HFFc6 (cell line): Measurements from ENCODE around the gene CAPN14. TPM values are rescaled to one million over a fixed set of nuclear protein-coding genes. Genes with fewer than 3 reads are reported as not detected.

ENCODE experiments used
- DNase-seq: peaks from one replicate; pipeline ENCODE4 v3.0.0-alpha.2; 2018
- H3K27ac Mint-ChIP-seq: 2 replicates; pipeline ENCODE4 v1.8.0; 2020; ENCODE audit warnings: mild to moderate bottlenecking, mixed read lengths
- H3K27me3 Mint-ChIP-seq: 2 replicates; pipeline ENCODE4 v1.8.0; 2021; ENCODE audit warnings: mild to moderate bottlenecking, moderate library complexity, mixed read lengths; ENCODE audit not compliant: insufficient read depth
- H3K36me3 Mint-ChIP-seq: 2 replicates; pipeline ENCODE4 v1.8.0; 2021; ENCODE audit warnings: low read depth, mixed read lengths
- H3K4me1 Mint-ChIP-seq: 2 replicates; pipeline ENCODE4 v1.8.0; 2020; ENCODE audit warnings: low read depth, mixed read lengths
- H3K4me3 Mint-ChIP-seq: 2 replicates; pipeline ENCODE4 v1.8.0; 2020; ENCODE audit warnings: mild to moderate bottlenecking, moderate library complexity, mixed read lengths
- H3K9me3 Mint-ChIP-seq: 2 replicates; pipeline ENCODE4 v1.8.0; 2020; ENCODE audit warnings: mild to moderate bottlenecking, mixed read lengths
- CTCF ChIP-seq: fragments of 200-600 bp; sonication (generic); IDR thresholded peaks from 2 replicates; pipeline ENCODE4 v1.5.0; 2021; ENCODE audit warnings: antibody characterized with exemption, mild to moderate bottlenecking
- total RNA-seq, 6 experiments: library from RNA; stranded (reverse); fragmentation: NEBNext Ultra II Directional; extraction: Animal tissue kit (Norgen Biotek cat#: 25700); gene quantifications; 2 replicates in 1 of 6; 3 replicates in 5 of 6; pipeline ENCODE4 v1.2.3, GENCODE V29; 2021

The CAPN14 gene
- total RNA-seq, 6 experiments from 2014 or later: 0.06 to 0.14 (median 0.07) TPM

- no peak for TF ChIP-seq CTCF
- no peak overlapping the region; the same call in 1 of the 2 replicates for H3K27ac Mint-ChIP-seq
- no peak overlapping the region for H3K4me3 Mint-ChIP-seq
- no peaks in the 10 kb centered on the region for H3K9me3 Mint-ChIP-seq
- peaks cover 48% of the 10 kb centered on the region for H3K36me3 Mint-ChIP-seq
- H3K4me1 Mint-ChIP-seq: peaks cover 24% of the 10 kb centered on the region
- no peaks in the 10 kb centered on the region; the same call in 1 of the 2 replicates for H3K27me3 Mint-ChIP-seq
- no peak for DNase-seq
These were observed 41.8 kb upstream of the CAPN14 start for GRCh38 chr2:31259075-31259474.

GRCh38 chr2:31258351-31258750 is 41.0 kb upstream of the CAPN14 start:
- Mint-ChIP-seq H3K4me3 (no peak overlapping the region), H3K27ac (no peak overlapping the region), H3K36me3 (peaks cover 47% of the 10 kb centered on the region), H3K4me1 (peaks cover 24% of the 10 kb centered on the region), H3K9me3 (no peaks in the 10 kb centered on the region), H3K27me3 (no peaks in the 10 kb centered on the region; the same call in 1 of the 2 replicates)
- DNase-seq: no peak
- no peak for TF ChIP-seq CTCF

GRCh38 chr2:31256611-31257382 is 39.5 kb upstream of the CAPN14 start:
- DNase-seq: no peak
- Mint-ChIP-seq H3K9me3 (no peaks in the 10 kb centered on the region), H3K4me1 (peaks cover 24% of the 10 kb centered on the region), H3K4me3 (no peak overlapping the region; the same call in 1 of the 2 replicates), H3K27me3 (peaks cover 2% of the 10 kb centered on the region), H3K27ac (no peak overlapping the region), H3K36me3 (peaks cover 39% of the 10 kb centered on the region)
- TF ChIP-seq CTCF: no peak

GRCh38 chr2:31255911-31256571 is 38.7 kb upstream of the CAPN14 start:
- no peak for DNase-seq
- Mint-ChIP-seq H3K9me3 (no peaks in the 10 kb centered on the region), H3K27me3 (peaks cover 2% of the 10 kb centered on the region), H3K4me3 (no peak overlapping the region), H3K4me1 (peaks cover 24% of the 10 kb centered on the region), H3K27ac (no peak overlapping the region), H3K36me3 (peaks cover 35% of the 10 kb centered on the region)
- no peak for TF ChIP-seq CTCF

- no peak for DNase-seq
- peaks cover 24% of the 10 kb centered on the region for H3K4me1 Mint-ChIP-seq
- no peaks in the 10 kb centered on the region for H3K9me3 Mint-ChIP-seq
- H3K36me3 Mint-ChIP-seq: peaks cover 31% of the 10 kb centered on the region
- peaks cover 2% of the 10 kb centered on the region for H3K27me3 Mint-ChIP-seq
- no peak overlapping the region for H3K27ac Mint-ChIP-seq
- no peak overlapping the region for H3K4me3 Mint-ChIP-seq
- no peak for TF ChIP-seq CTCF
These were observed 37.2 kb upstream of the CAPN14 start for GRCh38 chr2:31254237-31255203.
